WTC11 (cell line): Measurements from ENCODE around the gene HECTD4.

Source experiments
- CBFB ChIP-seq: sonication (generic); formaldehyde crosslinking; IDR thresholded peaks from 2 replicates; pipeline ENCODE4 v1.8.1; 2022; ENCODE audit warnings: mild to moderate bottlenecking, low read depth, missing genetic modification reagents
- CREB1 ChIP-seq: sonication (generic); formaldehyde crosslinking; IDR thresholded peaks from 2 replicates; pipeline ENCODE4 v1.8.0; 2023; ENCODE audit warnings: mild to moderate bottlenecking, missing genetic modification reagents
- CTCF ChIP-seq: fragments of 200-600 bp; IDR thresholded peaks from 2 replicates; pipeline ENCODE4 v1.8.0; 2022; ENCODE audit warnings: antibody characterized with exemption
- NR3C1 ChIP-seq: sonication (generic); formaldehyde crosslinking; conservative IDR thresholded peaks from 2 replicates; pipeline ENCODE4 v1.8.1; 2023; ENCODE audit warnings: low read depth, mild to moderate bottlenecking, missing genetic modification reagents
- STAT6 ChIP-seq: sonication (generic); formaldehyde crosslinking; conservative IDR thresholded peaks from 2 replicates; pipeline ENCODE4 v1.8.1; 2023; ENCODE audit warnings: mild to moderate bottlenecking, low read depth, missing genetic modification reagents, moderate library complexity
- TCF7 ChIP-seq: sonication (generic); formaldehyde crosslinking; IDR thresholded peaks from 2 replicates; pipeline ENCODE4 v1.8.0; 2022; ENCODE audit warnings: mild to moderate bottlenecking, low read depth, missing genetic modification reagents, moderate library complexity
- TEAD4 ChIP-seq: sonication (generic); formaldehyde crosslinking; IDR thresholded peaks from 2 replicates; pipeline ENCODE4 v1.8.0; 2022; ENCODE audit warnings: mild to moderate bottlenecking, missing genetic modification reagents
- ZBTB21 ChIP-seq: sonication (generic); formaldehyde crosslinking; IDR thresholded peaks from 2 replicates; pipeline ENCODE4 v1.8.1; 2023; ENCODE audit warnings: mild to moderate bottlenecking, missing genetic modification reagents, borderline replicate concordance
- ZNF512 ChIP-seq: sonication (generic); formaldehyde crosslinking; IDR thresholded peaks from 2 replicates; pipeline ENCODE4 v1.8.1; 2022; ENCODE audit warnings: missing genetic modification reagents, borderline replicate concordance
- TF ChIP-seq, protein P1 (sequence below): sonication (generic); formaldehyde crosslinking; IDR thresholded peaks from 2 replicates; pipeline ENCODE4 v1.8.1; 2022; ENCODE audit warnings: mild to moderate bottlenecking, missing genetic modification reagents, moderate library complexity, borderline replicate concordance

GRCh38 chr12:112425582-112426382, 43.6 kb upstream of the HECTD4 start:
- TF ChIP-seq TCF7 (CRISPR knock-in tag) (no peak), ZBTB21 (CRISPR knock-in tag) (no peak), STAT6 (no peak), ZNF512 (no peak), CTCF (no peak), NR3C1 (CRISPR knock-in tag) (no peak), CREB1 (CRISPR knock-in tag) (no peak), CBFB (CRISPR knock-in tag) (no peak), TEAD4 (CRISPR knock-in tag) (no peak)
- TF ChIP-seq, protein P1, sequence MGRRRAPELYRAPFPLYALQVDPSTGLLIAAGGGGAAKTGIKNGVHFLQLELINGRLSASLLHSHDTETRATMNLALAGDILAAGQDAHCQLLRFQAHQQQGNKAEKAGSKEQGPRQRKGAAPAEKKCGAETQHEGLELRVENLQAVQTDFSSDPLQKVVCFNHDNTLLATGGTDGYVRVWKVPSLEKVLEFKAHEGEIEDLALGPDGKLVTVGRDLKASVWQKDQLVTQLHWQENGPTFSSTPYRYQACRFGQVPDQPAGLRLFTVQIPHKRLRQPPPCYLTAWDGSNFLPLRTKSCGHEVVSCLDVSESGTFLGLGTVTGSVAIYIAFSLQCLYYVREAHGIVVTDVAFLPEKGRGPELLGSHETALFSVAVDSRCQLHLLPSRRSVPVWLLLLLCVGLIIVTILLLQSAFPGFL: no peak
